HCT116 (cell line): ENCODE data around the gene ATG16L1. TPM values are rescaled to one million over a fixed set of nuclear protein-coding genes. Genes with fewer than 3 reads are reported as not detected.

ENCODE experiments used
- ATAC-seq: fragments of 200-7000 bp; cut with Tn5 transposase; 2 replicates; pipeline ENCODE4 v1.9.1; 2020; ENCODE audit warnings: mild to moderate bottlenecking, moderate library complexity
- BruUV-seq: library from RNA; stranded (reverse); fragments of 400-500 nt; replicated peaks from 2 replicates; lab custom pipeline; 2021; lab: Mats Ljungman, UMichigan
- CTCF ChIA-PET: fragments of 300-600 bp; sonication (Branson Sonifier 250); formaldehyde crosslinking; loops from one replicate; lab custom pipeline; 2021; ENCODE audit warnings: antibody characterized with exemption; lab: Charles Lee
- POLR2A ChIA-PET: fragments of 300-600, 350-600 bp; sonication (Branson Sonifier 250); formaldehyde crosslinking; loops from one replicate; lab custom pipeline; 2021; ENCODE audit warnings: antibody characterized with exemption; lab: Charles Lee
- RAD21 ChIA-PET, 2 experiments: fragments of 300-600 bp; sonication (Branson Sonifier 250); formaldehyde crosslinking; loops; one replicate each; lab custom pipeline; 2023; ENCODE audit warnings: low total read pairs in 2 of 2; ENCODE audit not compliant: uncharacterized antibody in 2 of 2, unreplicated experiment in 2 of 2, low non-redundant PET in 1 of 2; lab: Charles Lee
- DNase-seq: peaks from one replicate; pipeline ENCODE4 v3.0.0-alpha.2; 2010; ENCODE audit warnings: low read depth, low spot score
- H2AFZ ChIP-seq: fragments of 200-600 bp; shearing (Covaris generic), sonication (generic); 2 replicates; pipeline ENCODE4 v1.6.1; 2017; ENCODE audit warnings: low read depth, mixed run types, mixed read lengths, antibody characterized with exemption, low read length; ENCODE audit not compliant: poor library complexity, severe bottlenecking
- H3K27ac ChIP-seq: 2 replicates; pipeline ENCODE4 v1.5.1; 2012; ENCODE audit warnings: low read depth, low read length
- H3K27me3 ChIP-seq: fragments of 200-600 bp; sonication (generic); 2 replicates; pipeline ENCODE4 v1.6.1; 2016; ENCODE audit warnings: mixed run types, low read length, mixed read lengths; ENCODE audit not compliant: insufficient read depth
- H3K36me3 ChIP-seq, 2 experiments: fragments of 200-500 bp in 1 of 2; fragments of 200-600 bp in 1 of 2; sonication (Bioruptor generic) in 1 of 2; sonication (generic) in 1 of 2; 2 replicates each; pipeline versions ENCODE4 v1.5.1 to v1.6.1; 2014 to 2016; ENCODE audit warnings: low read length in 2 of 2, inconsistent platforms in 1 of 2, mixed read lengths in 1 of 2, mixed run types in 1 of 2; ENCODE audit not compliant: insufficient read depth in 2 of 2, control insufficient read depth in 1 of 2
- H3K4me1 ChIP-seq, 2 experiments: fragments of 200-600 bp in 1 of 2; sonication (generic) in 1 of 2; 2 replicates each; pipeline versions ENCODE4 v1.5.1 to v1.6.1; 2012 to 2017; ENCODE audit warnings: low read length in 2 of 2, inconsistent platforms in 1 of 2, mild to moderate bottlenecking in 1 of 2, mixed read lengths in 1 of 2, mixed run types in 1 of 2, moderate library complexity in 1 of 2; ENCODE audit not compliant: insufficient read depth in 2 of 2, control insufficient read depth in 1 of 2
- H3K4me2 ChIP-seq: fragments of 200-600 bp; sonication (generic); 2 replicates; pipeline ENCODE4 v1.6.1; 2017; ENCODE audit warnings: mixed run types, low read length, mixed read lengths
- H3K4me3 ChIP-seq, 2 experiments: fragments of 200-600 bp in 1 of 2; sonication (generic) in 1 of 2; replicated peaks in 1 of 2; 2 replicates each; pipeline ENCODE4 v1.5.1; 2011 to 2016; ENCODE audit warnings: low read length in 2 of 2, control low read depth in 1 of 2, low read depth in 1 of 2, mild to moderate bottlenecking in 1 of 2, mixed read lengths in 1 of 2, mixed run types in 1 of 2
- H3K79me2 ChIP-seq: fragments of 200-600 bp; sonication (generic); 2 replicates; pipeline ENCODE4 v1.6.1; 2017; ENCODE audit warnings: mild to moderate bottlenecking, mixed run types, low read length, moderate library complexity, mixed read lengths; ENCODE audit not compliant: insufficient read depth
- H3K9ac ChIP-seq: fragments of 200-600 bp; sonication (generic); 2 replicates; pipeline ENCODE4 v1.6.1; 2016; ENCODE audit warnings: low read length, mixed read lengths
- H3K9me2 ChIP-seq: fragments of 200-600 bp; sonication (generic), shearing (Covaris generic); 2 replicates; pipeline ENCODE4 v1.6.1; 2017; ENCODE audit warnings: mixed run types, mild to moderate bottlenecking, moderate library complexity; ENCODE audit not compliant: insufficient read depth
- H3K9me3 ChIP-seq, 2 experiments: fragments of 200-500 bp in 1 of 2; fragments of 200-600 bp in 1 of 2; sonication (Bioruptor generic) in 1 of 2; sonication (generic) in 1 of 2; 2 replicates each; pipeline ENCODE4 v1.6.1; 2014 to 2017; ENCODE audit warnings: low read length in 2 of 2, mixed read lengths in 2 of 2, inconsistent platforms in 1 of 2, low read depth in 1 of 2, mild to moderate bottlenecking in 1 of 2, mixed run types in 1 of 2, moderate library complexity in 1 of 2; ENCODE audit not compliant: control insufficient read depth in 1 of 2, insufficient read depth in 1 of 2
- H4K20me1 ChIP-seq: fragments of 200-600 bp; sonication (generic), shearing (Covaris generic); 2 replicates; pipeline ENCODE4 v1.6.1; 2017; ENCODE audit warnings: mixed run types, mild to moderate bottlenecking, moderate library complexity; ENCODE audit not compliant: insufficient read depth
- CBX3 ChIP-seq: IDR thresholded peaks from 2 replicates; pipeline ENCODE4 v1.6.1; 2012; ENCODE audit warnings: low read depth
- CEBPB ChIP-seq: IDR thresholded peaks from 2 replicates; pipeline ENCODE4 v1.6.1; 2012; ENCODE audit warnings: low read depth
- ELF1 ChIP-seq: IDR thresholded peaks from 2 replicates; pipeline ENCODE4 v1.6.1; 2012; ENCODE audit warnings: low read depth, borderline replicate concordance
- EZH2 ChIP-seq: fragments of 200-600 bp; sonication (generic); IDR thresholded peaks from 2 replicates; pipeline ENCODE4 v1.6.1; 2017; ENCODE audit warnings: antibody characterized with exemption, mixed run types
- FOSL1 ChIP-seq: IDR thresholded peaks from 2 replicates; pipeline ENCODE4 v1.6.1; 2012; ENCODE audit warnings: low read depth
- POLR2A ChIP-seq: IDR thresholded peaks from 2 replicates; pipeline ENCODE4 v1.7.0; 2011; ENCODE audit warnings: borderline replicate concordance; ENCODE audit not compliant: insufficient read depth, insufficient read length; ENCODE audit errors: extremely low read depth
- POLR2AphosphoS5 ChIP-seq: IDR thresholded peaks from 2 replicates; pipeline ENCODE4 v1.6.1; 2011; ENCODE audit warnings: mild to moderate bottlenecking, low read depth, low read length, moderate library complexity
- RAD21 ChIP-seq: IDR thresholded peaks from 2 replicates; pipeline ENCODE4 v1.6.1; 2012; ENCODE audit warnings: low read depth, mild to moderate bottlenecking
- SIN3A ChIP-seq: IDR thresholded peaks from 2 replicates; pipeline ENCODE4 v1.6.1; 2012; ENCODE audit warnings: low read depth
- SP1 ChIP-seq: IDR thresholded peaks from 2 replicates; pipeline ENCODE4 v1.6.1; 2012; ENCODE audit warnings: low read depth
- TCF7L2 ChIP-seq: IDR thresholded peaks from 2 replicates; pipeline ENCODE4 v1.7.0; 2011; ENCODE audit warnings: borderline replicate concordance, inconsistent platforms; ENCODE audit not compliant: insufficient read depth, insufficient read length; ENCODE audit errors: extremely low read depth
- YY1 ChIP-seq: IDR thresholded peaks from 2 replicates; pipeline ENCODE4 v1.6.1; 2011; ENCODE audit warnings: low read length, low read depth, moderate library complexity, mild to moderate bottlenecking; ENCODE audit not compliant: insufficient replicate concordance; ENCODE audit errors: extremely low read depth
- ZFX ChIP-seq: fragments of 450-650 bp; IDR thresholded peaks from 2 replicates; pipeline ENCODE4 v1.6.1; 2017
- intact Hi-C: fragments of 100-400 bp; cut with micrococcal nuclease; formaldehyde crosslinking; loops from 2 replicates; pipeline ENCODE4 v1.10.0; 2022
- total RNA-seq: library from RNA; stranded (reverse); gene quantifications from one replicate; pipeline ENCODE4 v1.2.1, GENCODE V29; 2021; ENCODE audit not compliant: unreplicated experiment
- TF ChIP-seq, protein P1 (sequence below), 3 experiments: fragments of 200-600 bp in 1 of 3; sonication (generic) in 1 of 3; IDR thresholded peaks in 2 of 3; conservative IDR thresholded peaks in 1 of 3; 2 replicates each; pipeline ENCODE4 v1.5.1; 2012 to 2017; ENCODE audit warnings: low read depth in 2 of 3, low read length in 2 of 3, antibody characterized with exemption in 1 of 3, borderline replicate concordance in 1 of 3, control low read depth in 1 of 3, mild to moderate bottlenecking in 1 of 3, mixed read lengths in 1 of 3, mixed run types in 1 of 3, moderate library complexity in 1 of 3; ENCODE audit not compliant: insufficient read depth in 1 of 3
- TF ChIP-seq, protein P2 (sequence below): IDR thresholded peaks from 2 replicates; pipeline ENCODE4 v1.6.1; 2012
- TF ChIP-seq, protein P3 (sequence below): IDR thresholded peaks from 2 replicates; pipeline ENCODE4 v1.6.1; 2011; ENCODE audit warnings: mild to moderate bottlenecking, low read length, moderate library complexity; ENCODE audit not compliant: insufficient replicate concordance; ENCODE audit errors: extremely low read depth

The ATG16L1 gene
- total RNA-seq, 1 experiment from 2014 or later: 43.4 TPM

DNA sequence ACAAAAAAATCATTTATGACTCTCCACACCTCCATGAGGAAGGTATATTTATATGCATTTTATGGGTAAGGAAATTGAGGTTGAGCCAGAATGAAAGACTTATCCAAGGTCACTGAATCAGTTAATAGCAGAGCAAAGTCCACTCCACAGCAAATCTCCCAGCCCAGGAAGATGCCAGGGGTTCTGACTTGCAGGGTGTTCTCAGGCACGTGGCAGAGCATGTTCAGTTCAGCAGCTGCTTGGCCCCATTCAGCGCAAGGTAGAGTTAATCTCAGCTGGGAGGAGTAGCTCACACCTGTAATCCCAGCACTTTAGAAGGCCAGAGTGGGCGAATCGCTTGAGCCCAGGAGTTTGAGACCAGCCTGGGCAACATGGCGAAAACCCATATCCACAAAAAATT lies 85.1 kb downstream of the ATG16L1 start:
- TF ChIP-seq ELF1 (no peak), CBX3 (no peak), CEBPB (no peak), ZFX (no peak), SP1 (no peak), YY1 (no peak), FOSL1 (no peak), TCF7L2 (no peak), RAD21 (no peak), SIN3A (no peak), POLR2A (no peak), EZH2 (no peak), POLR2AphosphoS5 (no peak)
- TF ChIP-seq, protein P1, sequence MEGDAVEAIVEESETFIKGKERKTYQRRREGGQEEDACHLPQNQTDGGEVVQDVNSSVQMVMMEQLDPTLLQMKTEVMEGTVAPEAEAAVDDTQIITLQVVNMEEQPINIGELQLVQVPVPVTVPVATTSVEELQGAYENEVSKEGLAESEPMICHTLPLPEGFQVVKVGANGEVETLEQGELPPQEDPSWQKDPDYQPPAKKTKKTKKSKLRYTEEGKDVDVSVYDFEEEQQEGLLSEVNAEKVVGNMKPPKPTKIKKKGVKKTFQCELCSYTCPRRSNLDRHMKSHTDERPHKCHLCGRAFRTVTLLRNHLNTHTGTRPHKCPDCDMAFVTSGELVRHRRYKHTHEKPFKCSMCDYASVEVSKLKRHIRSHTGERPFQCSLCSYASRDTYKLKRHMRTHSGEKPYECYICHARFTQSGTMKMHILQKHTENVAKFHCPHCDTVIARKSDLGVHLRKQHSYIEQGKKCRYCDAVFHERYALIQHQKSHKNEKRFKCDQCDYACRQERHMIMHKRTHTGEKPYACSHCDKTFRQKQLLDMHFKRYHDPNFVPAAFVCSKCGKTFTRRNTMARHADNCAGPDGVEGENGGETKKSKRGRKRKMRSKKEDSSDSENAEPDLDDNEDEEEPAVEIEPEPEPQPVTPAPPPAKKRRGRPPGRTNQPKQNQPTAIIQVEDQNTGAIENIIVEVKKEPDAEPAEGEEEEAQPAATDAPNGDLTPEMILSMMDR (IDR thresholded peaks at IDR 0.05 in 2 of 3, conservative IDR thresholded peaks at IDR 0.05 in 1 of 3; ENCODE audit: borderline replicate concordance in 1 of 3, insufficient read depth in 1 of 3, low read depth in 2 of 3, low read length in 2 of 3): no peak
- TF ChIP-seq, protein P2, sequence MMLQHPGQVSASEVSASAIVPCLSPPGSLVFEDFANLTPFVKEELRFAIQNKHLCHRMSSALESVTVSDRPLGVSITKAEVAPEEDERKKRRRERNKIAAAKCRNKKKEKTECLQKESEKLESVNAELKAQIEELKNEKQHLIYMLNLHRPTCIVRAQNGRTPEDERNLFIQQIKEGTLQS: no peak
- TF ChIP-seq, protein P3, sequence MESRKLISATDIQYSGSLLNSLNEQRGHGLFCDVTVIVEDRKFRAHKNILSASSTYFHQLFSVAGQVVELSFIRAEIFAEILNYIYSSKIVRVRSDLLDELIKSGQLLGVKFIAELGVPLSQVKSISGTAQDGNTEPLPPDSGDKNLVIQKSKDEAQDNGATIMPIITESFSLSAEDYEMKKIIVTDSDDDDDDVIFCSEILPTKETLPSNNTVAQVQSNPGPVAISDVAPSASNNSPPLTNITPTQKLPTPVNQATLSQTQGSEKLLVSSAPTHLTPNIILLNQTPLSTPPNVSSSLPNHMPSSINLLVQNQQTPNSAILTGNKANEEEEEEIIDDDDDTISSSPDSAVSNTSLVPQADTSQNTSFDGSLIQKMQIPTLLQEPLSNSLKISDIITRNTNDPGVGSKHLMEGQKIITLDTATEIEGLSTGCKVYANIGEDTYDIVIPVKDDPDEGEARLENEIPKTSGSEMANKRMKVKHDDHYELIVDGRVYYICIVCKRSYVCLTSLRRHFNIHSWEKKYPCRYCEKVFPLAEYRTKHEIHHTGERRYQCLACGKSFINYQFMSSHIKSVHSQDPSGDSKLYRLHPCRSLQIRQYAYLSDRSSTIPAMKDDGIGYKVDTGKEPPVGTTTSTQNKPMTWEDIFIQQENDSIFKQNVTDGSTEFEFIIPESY: no peak
- ChIA-PET CTCF (no interaction called here), POLR2A (no interaction called here), RAD21 (no interaction called here)
- DNase-seq (no peak), ATAC-seq (no peak)
- Histone ChIP-seq H3K9me2 (no peaks in the 10 kb centered on the region), H3K9me3 (no peaks in the 10 kb centered on the region), H3K27me3 (no peaks in the 10 kb centered on the region), H3K4me2 (no peak overlapping the region), H3K79me2 (no peaks in the 10 kb centered on the region), H3K4me3 (no peak overlapping the region), H2AFZ (no peak overlapping the region), H3K4me1 (no peaks in the 10 kb centered on the region), H4K20me1 (no peaks in the 10 kb centered on the region), H3K36me3 (no peaks in the 10 kb centered on the region), H3K9ac (no peak overlapping the region), H3K27ac (no peak overlapping the region)
- BruUV-seq: no TSS peak
- intact Hi-C loops: no loop called here
